ENCODE results near the gene ZC3H15.
"Not testable (repeated sequence)": the region's sequence is repeated elsewhere in the genome, so short reads cannot be mapped to it uniquely, and the experiment has no call there.

Gene ZC3H15

GRCh38 chr2:186485871-186486650 is at the start of gene ZC3H15:
Gene ZC3H15 (plus strand): TSS chr2:186486260. CDS start chr2:186486383, 123 bp downstream.
- peak; percentile 92 to 93 for DNase-seq (ENCODE audit: low read depth in 1 of 2, low spot score in 1 of 2)

GRCh38 chr2:186437719-186438118 is 48.3 kb upstream of the ZC3H15 start:
- DNase-seq (ENCODE audit: low read depth in 1 of 2, low spot score in 1 of 2): no peak

- DNase-seq (ENCODE audit: low read depth in 1 of 2, low spot score in 1 of 2): not testable (repeated sequence)
These were observed 46.4 kb upstream of the ZC3H15 start for GRCh38 chr2:186439673-186440095.

- DNase-seq (ENCODE audit: low read depth in 1 of 2, low spot score in 1 of 2): no peak
These were observed 45.6 kb upstream of the ZC3H15 start for GRCh38 chr2:186440506-186440905.

GRCh38 chr2:186442885-186443284 is 43.2 kb upstream of the ZC3H15 start:
- no peak for DNase-seq (ENCODE audit: low read depth in 1 of 2, low spot score in 1 of 2)

- no peak for DNase-seq (ENCODE audit: low read depth in 1 of 2, low spot score in 1 of 2)
These were observed 42.2 kb upstream of the ZC3H15 start for GRCh38 chr2:186443851-186444250.

- DNase-seq (ENCODE audit: low read depth in 1 of 2, low spot score in 1 of 2): no peak
These were observed 40.6 kb upstream of the ZC3H15 start for GRCh38 chr2:186445506-186445905.

- no peak for DNase-seq (ENCODE audit: low read depth in 1 of 2, low spot score in 1 of 2)
These were observed 30.4 kb upstream of the ZC3H15 start for GRCh38 chr2:186455613-186456012.

GRCh38 chr2:186456941-186457340 is 29.1 kb upstream of the ZC3H15 start:
- no peak for DNase-seq (ENCODE audit: low read depth in 1 of 2, low spot score in 1 of 2)

GRCh38 chr2:186457908-186458307 is 28.2 kb upstream of the ZC3H15 start:
- no peak for DNase-seq (ENCODE audit: low read depth in 1 of 2, low spot score in 1 of 2)

- no peak for DNase-seq (ENCODE audit: low read depth in 1 of 2, low spot score in 1 of 2)
These were observed 27.1 kb upstream of the ZC3H15 start for GRCh38 chr2:186459009-186459408.

- no peak for DNase-seq (ENCODE audit: low read depth in 1 of 2, low spot score in 1 of 2)
These were observed 25.6 kb upstream of the ZC3H15 start for GRCh38 chr2:186460465-186460864.

GRCh38 chr2:186466743-186467142 is 19.3 kb upstream of the ZC3H15 start:
- DNase-seq (ENCODE audit: low read depth in 1 of 2, low spot score in 1 of 2): no peak

GRCh38 chr2:186467421-186467820 is 18.6 kb upstream of the ZC3H15 start:
- no peak for DNase-seq (ENCODE audit: low read depth in 1 of 2, low spot score in 1 of 2)

GRCh38 chr2:186472722-186473493 is 13.2 kb upstream of the ZC3H15 start:
- DNase-seq (ENCODE audit: low read depth in 1 of 2, low spot score in 1 of 2): not testable (repeated sequence)

- DNase-seq (ENCODE audit: low read depth in 1 of 2, low spot score in 1 of 2): not testable (repeated sequence)
These were observed 11.8 kb upstream of the ZC3H15 start for GRCh38 chr2:186474239-186474638.

GRCh38 chr2:186477790-186478189 is 8.3 kb upstream of the ZC3H15 start:
- DNase-seq (ENCODE audit: low read depth in 1 of 2, low spot score in 1 of 2): no peak

- DNase-seq (ENCODE audit: low read depth in 1 of 2, low spot score in 1 of 2): no peak
These were observed 5.1 kb upstream of the ZC3H15 start for GRCh38 chr2:186480991-186481390.

- no peak for DNase-seq (ENCODE audit: low read depth in 1 of 2, low spot score in 1 of 2)
These were observed 1.9 kb upstream of the ZC3H15 start for GRCh38 chr2:186484062-186484735.

- no peak for DNase-seq (ENCODE audit: low read depth in 1 of 2, low spot score in 1 of 2)
These were observed 537 bp upstream of the ZC3H15 start for GRCh38 chr2:186485576-186485870.

GRCh38 chr2:186486651-186487647 is 889 bp downstream of the ZC3H15 start:
- no peak for DNase-seq (ENCODE audit: low read depth in 1 of 2, low spot score in 1 of 2)

Measured in stimulated activated CD4-positive, alpha-beta T cell treated with anti-CD3 and anti-CD28 coated beads, Interleukin-15, amount 100 ng/mL, for 1 hour (primary cell).